ENCODE measurements around the gene STAMBPL1.

Gene STAMBPL1

GRCh38 chr10:88896372-88896993 lies 16.4 kb downstream of the STAMBPL1 start:
- DNase-seq = no peak

DNA sequence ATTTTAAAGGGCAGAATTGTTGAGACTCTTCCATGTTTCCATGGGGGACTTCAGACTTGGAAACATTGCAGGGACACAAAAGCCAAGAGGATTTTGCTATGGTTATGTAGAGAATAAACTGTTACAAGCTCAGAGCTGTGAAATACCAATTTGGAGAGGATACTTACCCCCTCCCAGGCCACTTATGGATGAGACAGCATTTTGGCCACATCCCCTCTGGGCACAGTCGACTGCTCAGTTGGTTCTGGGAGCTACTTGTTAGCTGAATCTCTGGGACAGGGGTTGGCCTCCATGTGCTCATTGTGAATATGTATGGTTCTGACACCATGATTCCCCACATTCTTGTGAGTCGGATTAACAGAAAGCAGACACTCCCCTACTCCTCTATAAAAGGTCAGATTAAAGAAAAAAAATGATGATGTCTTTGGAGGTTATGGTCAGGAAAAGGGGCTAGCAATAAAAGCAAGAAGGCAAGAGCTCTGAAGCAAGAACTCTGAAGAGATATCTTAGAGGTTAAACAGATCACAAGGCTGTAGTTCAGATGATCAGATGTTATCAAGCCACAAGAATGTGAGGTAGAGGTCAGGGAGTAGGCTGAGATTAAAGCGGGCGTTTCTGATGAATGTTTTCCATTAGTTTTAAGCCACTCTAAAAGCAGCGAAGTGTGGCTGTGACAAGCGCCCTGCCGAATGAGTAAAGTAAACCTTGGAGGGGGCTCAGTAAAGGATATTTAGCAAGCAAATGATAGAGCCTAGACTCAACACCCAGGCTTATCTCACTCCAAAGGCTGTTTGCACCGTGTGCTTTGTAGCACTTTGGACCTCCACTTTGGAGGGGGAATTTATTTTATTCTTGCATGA lies 17.2 kb downstream of the STAMBPL1 start:
- DNase-seq = peak; percentile 27

- no peak for DNase-seq
These were observed 18.7 kb downstream of the STAMBPL1 start for GRCh38 chr10:88898727-88899126.

DNA sequence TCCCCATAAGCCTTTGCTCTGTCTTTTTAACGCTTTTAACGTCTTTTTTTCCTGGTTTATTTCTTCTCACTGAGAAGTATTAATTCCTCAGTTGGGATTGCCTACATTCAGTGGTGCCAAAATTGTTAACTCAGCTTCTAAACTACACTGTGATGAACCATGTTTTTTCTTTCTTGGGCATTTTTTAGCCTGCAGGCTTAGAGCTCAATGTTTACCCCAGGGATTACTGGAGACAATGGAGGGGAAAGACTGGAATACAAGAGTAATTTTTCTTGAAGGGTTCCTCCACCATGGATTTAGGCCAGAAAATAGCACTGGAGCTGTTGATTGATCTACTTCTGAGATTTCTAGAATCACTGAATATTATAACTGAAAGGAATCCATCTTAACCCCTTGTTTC lies 19.8 kb downstream of the STAMBPL1 start:
- no peak for DNase-seq

GRCh38 chr10:88901206-88901983 lies 21.4 kb downstream of the STAMBPL1 start:
- DNase-seq = no peak

- DNase-seq = no peak
These were observed 22.1 kb downstream of the STAMBPL1 start for GRCh38 chr10:88901984-88902789.

GRCh38 chr10:88903715-88904114 lies 23.7 kb downstream of the STAMBPL1 start:
- no peak for DNase-seq

GRCh38 chr10:88906921-88907320 lies 26.9 kb downstream of the STAMBPL1 start:
- DNase-seq = no peak

GRCh38 chr10:88908194-88908593 lies 28.1 kb downstream of the STAMBPL1 start:
- DNase-seq = no peak

GRCh38 chr10:88911116-88911515 lies 31.1 kb downstream of the STAMBPL1 start:
- no peak for DNase-seq

- no peak for DNase-seq
These were observed 31.8 kb downstream of the STAMBPL1 start for GRCh38 chr10:88911851-88912250.

- DNase-seq = peak; percentile 84
These were observed 33.1 kb downstream of the STAMBPL1 start for GRCh38 chr10:88913127-88913526.

- DNase-seq = peak; percentile 46
These were observed 33.7 kb downstream of the STAMBPL1 start for GRCh38 chr10:88913788-88914187.

- no peak for DNase-seq
These were observed 35.7 kb downstream of the STAMBPL1 start for GRCh38 chr10:88915781-88916180.

GRCh38 chr10:88916231-88916630 lies 36.2 kb downstream of the STAMBPL1 start:
- no peak for DNase-seq

- DNase-seq = no peak
These were observed 36.9 kb downstream of the STAMBPL1 start for GRCh38 chr10:88916986-88917385.

DNA sequence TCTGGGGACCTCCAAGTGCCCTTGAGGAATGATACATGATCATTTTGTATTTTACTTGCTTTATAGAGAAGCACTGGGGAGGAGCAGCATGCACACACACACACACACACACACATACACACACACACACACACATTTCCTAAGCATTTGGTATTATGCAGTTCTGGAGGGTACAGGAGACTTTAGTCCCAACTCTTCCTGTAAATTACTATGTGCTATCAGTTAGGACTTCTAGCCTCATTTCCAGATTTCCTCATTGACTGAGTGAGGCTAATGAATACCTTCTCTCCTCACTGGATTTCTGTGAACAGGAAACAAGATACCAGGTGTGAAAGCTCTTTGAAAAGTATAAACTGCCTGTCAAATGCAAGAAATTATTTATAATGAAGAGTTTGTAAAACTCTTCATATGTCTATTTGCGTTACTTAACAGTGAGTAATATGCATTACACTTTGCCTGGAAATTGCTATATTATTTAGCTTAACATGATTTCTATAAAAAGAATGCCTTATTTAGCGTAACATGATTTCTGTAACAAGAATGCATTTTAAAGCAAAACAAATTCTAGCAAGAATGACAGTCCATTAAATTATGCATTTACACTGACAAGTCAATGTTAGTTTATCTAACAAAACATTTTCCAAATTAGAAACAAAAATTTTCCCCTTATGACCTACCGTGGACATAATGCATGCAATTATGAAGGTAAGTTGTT lies 38.3 kb downstream of the STAMBPL1 start:
- DNase-seq = no peak

DNA sequence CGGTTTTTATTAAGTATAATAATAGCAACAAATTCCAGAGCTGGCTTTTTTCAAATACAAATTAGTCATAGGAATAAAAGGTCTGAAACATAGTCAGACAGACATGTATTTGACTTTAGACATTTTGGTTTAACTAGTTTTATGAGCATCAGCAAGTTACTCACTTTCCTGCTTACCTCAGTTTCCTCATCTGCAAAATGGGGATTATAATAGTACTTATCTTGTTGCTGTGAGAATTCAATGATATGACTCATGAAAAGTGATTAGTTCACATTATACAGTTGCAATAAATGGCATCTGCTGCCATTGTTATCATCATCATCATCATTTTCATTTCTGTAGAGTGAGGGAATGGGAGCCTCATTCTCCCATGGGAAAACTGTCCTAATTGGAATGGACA lies 39.0 kb downstream of the STAMBPL1 start:
- no peak for DNase-seq

GRCh38 chr10:88920198-88920597 lies 40.2 kb downstream of the STAMBPL1 start:
- no peak for DNase-seq

DNA sequence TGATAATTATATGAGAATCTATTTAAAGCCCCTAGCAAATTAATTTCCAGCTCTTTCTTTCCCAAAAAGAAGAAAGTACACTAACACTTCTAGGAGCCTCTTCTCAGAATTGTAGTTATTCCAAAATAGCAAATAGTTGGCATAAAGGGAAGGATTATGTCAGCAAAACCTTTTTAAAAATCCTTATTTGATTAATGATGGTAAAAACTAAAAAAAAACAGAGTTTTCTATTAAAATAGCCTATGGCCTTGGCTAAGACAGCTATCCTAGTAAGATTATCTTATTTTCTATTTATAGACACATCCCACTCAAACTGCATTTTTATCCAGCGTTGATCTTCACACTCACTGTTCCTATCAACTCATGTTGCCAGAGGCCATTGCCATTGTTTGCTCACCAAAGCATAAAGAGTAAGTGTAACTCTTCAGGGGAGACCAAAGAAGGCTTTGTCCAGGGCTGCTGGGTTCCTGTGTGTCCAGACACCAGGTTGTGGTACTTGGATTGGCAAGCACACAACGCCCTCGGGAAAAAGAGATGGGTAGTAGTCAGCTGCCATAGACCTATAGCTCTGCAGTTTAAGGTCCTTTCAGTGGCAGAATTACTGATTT lies 41.0 kb downstream of the STAMBPL1 start:
- DNase-seq = no peak

DNA sequence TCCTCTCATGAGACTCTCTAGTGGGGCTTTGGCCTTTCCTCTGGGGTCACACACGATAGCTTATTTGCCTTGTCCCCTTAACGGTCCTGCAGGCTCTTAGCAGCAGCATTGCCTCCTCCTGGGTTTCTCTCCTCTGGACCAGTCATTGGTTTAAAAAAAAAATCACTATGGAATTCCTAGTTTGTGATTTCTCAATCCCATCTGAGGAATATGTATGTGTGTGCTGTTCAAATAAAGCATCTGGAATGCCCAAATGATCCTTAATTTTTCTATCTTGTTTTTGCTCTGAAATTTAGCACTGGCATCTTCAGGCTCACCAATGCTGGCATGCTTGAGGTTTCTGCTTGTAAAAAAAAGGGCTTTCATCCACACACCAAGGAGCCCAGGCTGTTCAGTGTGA lies 42.0 kb downstream of the STAMBPL1 start:
- no peak for DNase-seq

GRCh38 chr10:88923520-88923919 lies 43.5 kb downstream of the STAMBPL1 start:
- DNase-seq = no peak
